Kidney tubule cell (primary cell): Measurements from ENCODE around the gene SPAG16.
"Not testable (repeated sequence)": the region's sequence is repeated elsewhere in the genome, so short reads cannot be mapped to it uniquely, and the experiment has no call there.

ENCODE experiments used
- DNase-seq: peaks from one replicate; pipeline ENCODE4 v3.0.0-alpha.2; 2018; ENCODE audit warnings: low spot score

Gene SPAG16

DNA sequence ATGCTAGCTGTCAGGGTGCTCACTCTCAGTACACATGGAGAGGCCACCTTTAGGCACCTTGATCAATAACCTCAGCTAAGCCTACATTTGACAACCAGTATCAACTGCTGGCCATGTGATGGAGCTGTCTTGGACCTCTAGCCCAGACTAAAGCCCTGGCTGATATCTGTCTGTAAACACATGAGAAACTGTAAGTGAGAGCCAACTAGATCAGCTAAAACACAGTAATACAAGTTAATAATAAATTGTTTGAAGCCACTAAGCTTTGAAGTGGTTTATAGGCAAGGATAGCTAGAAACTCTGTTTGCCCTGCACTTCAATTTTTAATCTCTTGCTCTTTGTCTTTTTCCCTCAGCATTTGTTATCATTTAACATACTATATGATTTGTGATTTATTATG, 407.1 kb downstream of the SPAG16 start:
- DNase-seq: no peak

DNA sequence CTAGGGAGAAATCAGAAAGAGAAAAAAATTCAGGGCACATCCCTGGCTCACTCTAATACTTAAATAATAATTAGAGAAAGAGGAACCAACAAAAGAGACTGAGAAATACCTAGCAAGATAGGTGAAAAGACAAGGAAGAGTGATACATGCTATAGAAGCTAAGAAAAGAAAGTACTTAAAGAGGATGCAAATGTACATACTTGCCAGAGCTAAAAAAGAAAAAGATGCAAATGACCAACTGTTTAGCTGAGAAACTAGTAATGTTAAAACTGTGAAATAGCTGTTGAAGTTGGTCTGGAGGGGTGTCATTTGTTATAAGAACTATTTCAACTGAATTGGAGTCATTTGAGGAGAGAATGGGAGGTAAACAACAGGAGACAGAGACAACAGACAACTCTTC, 412.2 kb downstream of the SPAG16 start:
- no peak for DNase-seq

DNA sequence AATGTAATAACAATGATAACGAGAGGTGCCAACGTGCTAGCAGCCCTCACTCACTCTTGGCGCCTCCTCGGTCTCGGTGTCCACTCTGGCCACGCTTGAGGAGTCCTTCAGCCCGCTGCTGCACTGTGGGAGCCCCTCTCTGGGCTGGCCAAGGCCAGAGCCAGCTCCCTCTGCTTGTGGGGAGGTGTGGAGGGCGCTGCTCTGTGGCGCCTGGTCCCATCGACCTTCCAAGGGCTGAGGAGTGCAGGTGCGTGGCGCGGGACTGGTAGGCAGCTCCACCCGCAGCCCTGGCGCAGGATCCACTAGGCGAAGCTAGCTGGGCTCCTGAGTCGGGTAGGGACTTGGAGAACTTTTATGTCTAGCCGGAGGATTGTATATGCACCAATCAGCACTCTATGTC, 417.1 kb downstream of the SPAG16 start:
- DNase-seq: not testable (repeated sequence)

DNA sequence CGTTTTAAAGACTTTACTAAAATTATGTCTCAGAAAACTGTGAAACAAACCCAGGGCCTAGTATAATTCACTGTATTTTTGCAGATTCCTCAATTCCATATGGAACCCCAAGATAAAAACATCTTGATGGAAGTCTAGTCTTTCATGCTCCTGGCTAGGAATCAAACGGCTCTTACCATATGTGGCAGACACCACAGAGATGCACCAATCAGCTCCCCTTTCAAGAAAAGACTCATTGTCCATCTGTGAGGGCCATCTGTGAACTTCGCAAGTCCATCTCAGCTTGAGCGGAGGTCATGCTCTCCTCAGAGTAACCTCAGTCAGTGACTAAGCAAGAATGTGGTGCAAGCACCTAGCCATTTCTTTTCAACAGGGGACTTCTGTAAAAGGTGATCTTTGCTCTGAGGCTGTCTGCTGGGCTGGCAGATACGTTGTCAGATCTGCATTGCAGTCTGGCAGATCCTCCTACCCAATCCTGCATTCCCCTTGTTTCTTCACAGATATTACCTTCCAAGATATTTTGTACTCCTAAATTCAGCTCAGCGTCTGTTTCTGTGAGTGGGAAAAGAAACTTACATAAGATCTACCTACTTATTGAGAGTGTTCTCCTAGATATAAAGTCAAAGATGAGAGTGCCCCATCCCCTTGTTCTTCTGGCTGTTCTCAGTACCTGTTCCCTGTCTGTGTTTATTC, 419.3 kb downstream of the SPAG16 start:
- no peak for DNase-seq

DNA sequence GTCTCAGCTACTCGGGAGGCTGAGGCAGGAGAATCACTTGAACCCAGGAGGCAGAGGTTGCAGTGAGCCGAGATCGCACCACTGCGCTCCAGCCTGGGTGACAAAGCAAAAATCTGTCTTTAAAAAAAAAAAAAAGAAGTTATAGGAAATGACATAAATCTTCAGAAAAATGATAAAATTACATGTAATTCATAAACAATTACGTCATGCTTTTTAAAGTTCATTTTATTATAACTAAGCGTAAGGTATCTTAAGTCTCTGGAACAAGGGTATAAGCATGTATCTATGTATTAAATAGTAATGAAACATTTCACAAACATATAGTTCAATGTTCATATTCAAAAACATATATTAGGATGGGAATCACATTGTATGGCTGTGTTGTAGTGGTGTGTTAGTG, 425.9 kb downstream of the SPAG16 start:
- no peak for DNase-seq

DNA sequence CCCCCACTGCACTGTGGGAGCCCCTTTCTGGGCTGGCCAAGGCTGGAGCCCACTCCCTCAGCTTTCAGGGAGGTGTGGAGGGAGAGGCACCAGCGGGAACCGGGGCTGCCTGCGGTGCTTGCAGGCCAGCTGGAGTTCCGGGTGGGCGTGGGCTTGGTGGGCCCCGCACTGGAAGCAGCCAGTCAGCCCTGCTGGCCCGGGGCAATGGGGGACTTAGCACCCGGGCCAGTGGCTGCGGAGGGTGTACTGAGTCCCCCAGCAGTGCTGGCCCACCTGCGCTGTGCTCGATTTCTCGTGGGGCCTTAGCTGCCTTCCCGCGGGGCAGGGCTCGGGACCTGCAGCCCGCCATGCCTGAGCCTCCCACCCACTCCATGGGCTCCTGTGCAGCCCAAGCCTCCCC, 434.1 kb downstream of the SPAG16 start:
- not testable (repeated sequence) for DNase-seq

DNA sequence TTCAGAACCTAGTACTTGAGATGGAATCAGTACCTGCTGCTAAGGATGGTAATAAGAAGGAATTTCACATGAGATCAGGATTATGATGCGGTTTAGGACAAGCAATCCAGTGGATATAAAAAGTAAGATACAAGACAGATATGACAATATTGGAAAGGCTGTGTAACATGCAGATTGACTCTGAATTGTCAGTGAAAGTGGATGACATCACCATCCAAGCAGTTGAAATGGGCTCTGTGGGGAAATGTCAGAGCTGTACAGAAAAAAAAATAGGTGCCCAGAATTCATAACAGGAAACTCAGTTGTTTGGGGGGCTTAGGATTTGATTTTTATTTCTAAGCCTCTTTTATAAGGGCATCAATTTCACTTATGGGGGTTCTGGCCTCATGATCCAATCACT, 438.3 kb downstream of the SPAG16 start:
- DNase-seq: no peak

DNA sequence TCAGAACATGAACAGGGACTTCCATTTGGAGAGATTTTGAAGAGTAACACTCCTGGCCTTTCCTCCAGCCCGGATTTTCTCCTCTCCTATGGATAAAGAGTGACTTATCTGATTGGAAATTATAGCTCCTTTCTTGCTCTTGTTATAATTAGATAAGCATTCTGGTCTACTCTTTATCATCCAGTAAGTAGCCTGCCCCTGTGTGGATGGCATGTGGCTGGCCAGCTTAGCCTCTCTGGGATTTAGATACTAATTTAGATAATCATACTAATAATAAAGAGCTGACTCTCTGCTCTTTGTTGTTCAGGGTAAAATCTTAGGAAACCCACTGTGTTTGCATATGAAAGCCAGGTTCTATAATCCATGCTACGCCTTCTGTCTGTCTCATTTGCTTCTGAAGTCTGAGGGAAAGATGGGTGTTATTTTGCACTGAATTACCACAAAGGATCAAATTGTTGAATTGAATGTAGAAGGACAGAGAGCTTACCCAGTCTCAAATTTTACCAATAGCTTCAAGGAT, 438.8 kb downstream of the SPAG16 start:
- no peak for DNase-seq

DNA sequence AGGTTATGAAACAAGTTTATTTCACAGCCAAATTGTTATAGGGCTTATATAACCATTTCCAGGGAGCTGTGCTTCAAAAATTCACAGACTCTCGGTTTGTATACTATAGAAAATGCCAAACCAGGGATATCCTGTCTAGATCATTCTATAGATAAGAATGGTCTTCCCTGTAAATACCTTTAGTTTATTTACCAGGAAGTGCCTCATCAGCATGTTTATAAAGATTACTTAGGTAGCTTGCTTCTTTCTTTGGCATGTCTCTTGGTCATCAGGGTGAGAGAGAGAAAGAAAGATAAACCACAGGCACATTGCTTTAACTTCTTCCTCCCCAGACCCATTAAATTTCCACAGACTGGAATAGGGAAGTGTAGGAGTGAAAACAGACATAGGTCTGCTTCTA, 439.4 kb downstream of the SPAG16 start:
- no peak for DNase-seq

DNA sequence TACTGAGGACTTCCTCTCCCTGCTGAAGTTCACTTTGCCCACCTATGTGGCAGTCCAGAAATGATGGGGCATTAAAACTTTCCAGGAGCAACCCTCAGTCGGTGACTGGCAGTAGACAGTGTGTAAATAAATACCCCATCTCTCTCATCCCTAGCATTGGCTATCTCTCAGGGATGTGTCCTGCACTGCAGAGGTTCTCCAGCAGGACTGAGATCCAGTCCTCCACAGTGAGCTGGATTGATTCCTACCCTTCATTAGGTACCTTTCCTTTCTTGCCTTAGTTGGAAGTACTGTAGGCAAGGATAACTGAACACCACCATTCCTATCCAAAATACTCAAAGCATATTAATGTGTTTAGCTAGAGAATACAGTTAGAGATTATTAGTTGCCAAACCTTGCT, 441.8 kb downstream of the SPAG16 start:
- DNase-seq: no peak

DNA sequence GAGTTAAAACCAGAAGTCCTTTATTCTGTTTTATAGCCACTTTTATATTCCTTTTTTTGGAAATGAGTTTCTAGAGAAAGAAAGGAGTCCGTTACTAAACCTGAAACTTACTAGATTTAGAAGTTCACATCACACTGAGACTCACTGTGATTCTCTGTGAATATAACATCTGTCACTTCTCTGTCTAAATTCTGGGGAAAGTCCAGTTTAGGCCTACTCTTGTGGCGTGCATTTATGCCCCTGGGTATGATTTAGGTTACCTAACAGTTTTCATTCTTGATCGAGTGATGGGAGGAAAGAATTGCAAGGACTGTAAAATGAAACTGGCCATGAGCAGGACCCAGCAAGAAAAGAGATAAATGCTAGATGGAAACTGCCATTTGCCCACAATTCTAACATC, 449.6 kb downstream of the SPAG16 start:
- no peak for DNase-seq

DNA sequence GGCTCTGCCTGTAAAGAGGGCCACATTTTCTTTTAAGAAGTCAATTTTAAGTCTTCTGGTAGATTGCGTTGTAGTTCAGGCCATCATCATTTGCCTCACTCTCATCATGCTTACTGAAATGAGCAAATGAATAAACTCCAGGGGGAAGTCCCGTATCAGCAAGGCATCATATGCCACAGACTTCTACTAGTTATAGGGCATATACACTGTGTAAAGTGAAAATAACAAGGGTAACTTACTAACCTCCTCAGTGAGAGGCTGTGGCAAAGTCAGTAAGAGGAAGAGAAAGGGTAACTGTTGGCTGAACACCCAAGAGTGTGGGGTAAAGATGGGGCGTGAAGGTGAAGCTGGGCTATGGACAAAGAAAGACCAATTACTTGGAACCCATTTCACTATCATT, 456.2 kb downstream of the SPAG16 start:
- no peak for DNase-seq

DNA sequence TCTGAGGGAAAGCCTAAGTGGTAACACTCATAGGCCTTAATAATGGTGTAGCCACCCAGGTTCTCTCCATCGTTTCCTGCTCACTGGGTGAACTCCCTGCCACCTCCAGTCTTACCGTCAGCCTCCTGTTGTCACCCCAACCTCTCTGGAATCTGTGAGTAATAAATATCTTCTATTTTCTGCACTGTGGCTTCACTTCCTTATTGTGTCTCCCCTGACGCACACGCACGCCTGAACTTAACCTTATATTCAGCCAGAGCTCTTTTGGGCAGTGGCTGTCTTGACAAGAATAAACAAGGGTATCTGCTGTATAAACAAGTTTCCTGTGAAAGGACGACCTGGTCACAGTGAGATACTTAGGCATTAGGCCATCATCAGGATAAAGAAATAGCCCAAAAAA, 467.2 kb downstream of the SPAG16 start:
- DNase-seq: no peak

DNA sequence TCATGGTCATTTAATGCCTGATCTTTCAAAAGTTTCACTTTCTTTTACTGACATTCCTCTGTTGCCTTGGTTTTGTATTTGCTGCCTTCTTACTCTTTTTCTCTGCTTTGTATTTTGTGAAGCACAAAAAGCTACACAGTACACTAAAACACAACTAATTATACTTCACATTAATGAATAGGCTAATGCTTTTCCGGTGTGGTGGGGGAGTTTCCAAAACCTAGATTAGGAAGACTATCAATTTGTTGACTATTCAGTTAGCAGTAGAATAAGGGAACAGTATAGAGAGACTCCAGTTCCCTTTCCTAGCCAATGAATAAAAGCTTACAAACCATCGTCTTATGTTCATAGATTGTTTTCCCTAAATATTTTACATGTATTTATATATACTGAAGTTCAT, 468.3 kb downstream of the SPAG16 start:
- no peak for DNase-seq

DNA sequence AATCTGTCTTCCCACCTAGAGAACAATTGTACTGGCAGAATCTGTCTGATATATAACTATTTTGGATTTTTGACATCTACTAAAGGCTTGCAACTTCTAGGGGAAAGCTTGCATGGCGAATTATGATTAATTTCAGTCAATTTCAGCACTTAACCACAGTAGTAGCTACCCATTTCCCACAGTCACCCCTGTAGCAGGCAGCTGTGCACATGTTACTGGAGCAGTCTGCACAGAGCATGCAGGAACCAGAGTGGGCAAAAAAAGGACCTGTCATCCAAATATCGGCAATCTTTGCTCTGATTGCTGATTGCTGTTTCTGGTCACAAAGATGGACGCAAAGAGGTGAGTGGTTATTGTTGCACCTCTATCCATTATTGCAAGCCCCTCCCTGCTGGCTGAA, 473.3 kb downstream of the SPAG16 start:
- DNase-seq: no peak

DNA sequence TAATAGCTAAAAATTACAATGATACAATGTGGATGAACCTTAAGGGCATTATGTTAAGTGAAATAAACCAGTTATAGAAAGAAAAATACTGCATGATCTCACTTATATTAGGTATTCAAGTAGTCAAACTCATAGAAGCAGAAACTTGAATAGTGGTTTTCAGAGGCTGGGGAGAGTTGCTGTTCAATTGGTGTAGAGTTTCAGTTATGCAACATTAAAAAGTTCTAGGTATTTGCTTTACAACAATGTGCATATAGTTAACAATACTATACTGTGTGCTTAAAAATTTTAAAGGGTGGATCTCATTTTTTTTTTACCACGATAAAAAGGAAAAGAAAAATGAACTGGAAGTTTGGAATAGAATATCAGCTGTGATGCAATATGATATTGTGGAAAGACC, 479.1 kb downstream of the SPAG16 start:
- DNase-seq: no peak

DNA sequence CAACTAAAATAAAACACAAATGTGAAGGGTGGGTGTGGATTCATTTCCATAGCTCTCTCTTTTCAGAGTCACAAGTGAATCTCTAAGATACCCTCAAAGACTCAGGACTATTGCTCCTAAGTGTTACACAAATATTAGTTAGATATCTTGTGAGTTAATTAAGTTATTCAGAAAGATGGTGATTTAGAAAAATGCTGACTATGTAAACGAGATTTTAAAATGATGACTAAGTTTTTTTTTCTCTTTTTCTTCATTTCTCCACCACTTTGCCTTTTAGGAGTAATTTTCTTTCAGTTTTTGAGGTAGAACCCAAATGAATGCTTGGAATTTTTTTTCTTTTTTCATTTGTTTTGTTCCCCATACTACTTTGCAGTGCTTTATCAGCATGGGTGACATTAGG, 479.7 kb downstream of the SPAG16 start:
- no peak for DNase-seq

DNA sequence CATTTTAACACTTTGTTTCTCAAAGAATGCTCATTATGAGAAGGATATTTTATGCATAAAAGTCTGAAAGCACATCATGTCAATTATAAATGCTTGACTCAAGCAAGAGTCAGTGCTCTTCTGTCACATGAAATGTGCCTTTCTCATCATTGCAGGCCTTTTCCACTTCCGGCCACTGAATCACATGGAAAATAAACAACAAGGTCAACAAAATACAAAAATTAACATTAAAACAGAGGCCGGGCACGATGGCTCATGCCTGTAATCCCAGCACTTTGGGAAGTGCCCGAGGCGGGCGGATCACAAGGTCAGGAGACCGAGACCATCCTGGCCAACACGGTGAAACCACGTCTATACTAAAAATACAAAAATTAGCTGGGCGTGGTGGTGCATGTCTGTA, 480.6 kb downstream of the SPAG16 start:
- DNase-seq: no peak

DNA sequence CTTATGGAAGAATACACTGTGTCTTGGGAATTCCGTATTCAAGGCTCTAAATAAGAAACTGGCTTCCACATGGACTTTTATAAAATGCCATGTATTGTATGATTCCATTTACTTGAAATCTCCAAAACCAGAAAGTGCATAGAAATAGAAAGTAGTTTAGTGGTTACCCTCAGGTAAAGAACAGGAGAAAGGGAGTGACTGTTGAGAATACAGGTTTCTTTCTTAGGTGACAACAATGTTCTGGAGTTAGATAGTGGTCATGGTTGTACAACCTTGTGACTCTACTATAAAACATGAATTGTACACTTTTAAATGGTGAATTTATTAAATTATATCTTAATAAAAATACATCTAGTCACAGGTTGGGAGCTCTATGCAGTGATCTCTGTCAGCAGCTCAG, 481.8 kb downstream of the SPAG16 start:
- DNase-seq: no peak

DNA sequence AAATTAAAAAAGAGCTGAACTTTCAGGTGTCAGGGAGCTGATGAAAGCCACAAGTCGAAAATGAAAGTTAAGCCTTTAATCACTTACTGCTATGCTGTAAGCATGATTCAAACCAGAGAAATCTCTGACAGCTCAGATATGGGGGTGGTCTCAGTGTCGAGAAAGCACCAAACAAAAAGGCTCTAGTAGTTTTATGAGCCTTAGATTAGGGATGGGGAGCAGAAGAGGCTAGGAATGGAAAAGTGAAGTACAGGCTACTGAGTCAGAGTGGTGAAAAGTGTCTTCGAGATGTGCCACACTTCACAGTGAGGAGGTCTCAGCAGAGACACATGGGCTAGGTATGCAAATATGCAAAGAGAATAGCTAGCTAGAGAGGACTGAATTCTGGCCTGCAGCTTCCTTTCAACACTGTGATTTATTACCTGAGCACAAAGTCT, 482.2 kb downstream of the SPAG16 start:
- DNase-seq: peak; percentile 11

DNA sequence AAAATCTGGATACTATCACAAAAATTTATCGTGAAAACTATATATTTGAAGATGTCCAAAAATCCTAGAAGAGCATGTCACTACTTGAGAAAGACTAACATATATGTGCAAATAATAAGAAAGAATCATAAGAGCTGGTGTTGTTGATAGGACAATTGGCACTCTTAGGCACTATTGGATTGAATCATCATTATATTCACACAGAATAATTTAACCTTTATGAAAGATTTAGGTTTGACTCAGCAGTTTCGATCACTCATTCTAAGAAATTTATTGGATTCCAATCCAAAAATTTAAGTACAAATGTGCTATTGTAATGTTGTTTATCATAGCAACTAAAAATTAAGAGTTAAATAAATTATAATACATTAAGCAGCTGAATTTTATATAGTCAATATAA, 503.6 kb downstream of the SPAG16 start:
- DNase-seq: no peak

DNA sequence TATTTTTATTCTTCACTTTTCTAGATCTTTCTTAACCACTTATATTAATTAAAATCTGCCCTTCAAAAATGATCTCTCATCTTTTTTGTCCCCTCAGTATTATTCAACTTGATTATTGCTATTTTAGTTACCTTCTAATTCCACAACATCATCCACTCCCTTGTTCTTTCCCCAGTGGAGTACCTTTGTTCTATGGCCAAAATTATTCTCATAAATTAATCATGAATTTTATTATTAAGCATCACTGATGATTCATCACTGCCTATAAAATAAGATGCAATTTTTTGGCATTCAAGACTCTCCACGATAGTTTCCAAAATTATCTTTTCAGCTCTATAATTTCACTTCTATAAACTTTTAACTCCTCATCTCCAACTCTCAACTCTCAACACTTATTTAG, 505.7 kb downstream of the SPAG16 start:
- no peak for DNase-seq

DNA sequence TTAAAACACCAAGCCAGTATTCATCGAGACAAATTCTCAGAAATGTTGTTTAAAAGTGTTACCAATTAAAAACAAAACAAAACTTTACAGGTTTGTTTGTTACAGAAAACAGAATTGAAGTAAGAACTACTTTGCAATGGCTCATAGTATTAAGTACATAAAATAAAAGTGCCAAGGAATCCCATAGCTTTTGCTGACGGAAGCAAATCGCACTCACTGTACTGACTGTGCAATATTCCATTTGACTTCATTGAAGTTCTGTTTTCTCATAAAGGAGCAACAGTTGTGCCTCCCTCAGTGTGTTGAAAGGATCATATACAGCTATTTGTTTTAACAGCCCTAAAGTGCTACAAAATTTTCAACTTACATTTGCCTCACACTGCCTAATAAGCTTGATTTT, 507.8 kb downstream of the SPAG16 start:
- no peak for DNase-seq

DNA sequence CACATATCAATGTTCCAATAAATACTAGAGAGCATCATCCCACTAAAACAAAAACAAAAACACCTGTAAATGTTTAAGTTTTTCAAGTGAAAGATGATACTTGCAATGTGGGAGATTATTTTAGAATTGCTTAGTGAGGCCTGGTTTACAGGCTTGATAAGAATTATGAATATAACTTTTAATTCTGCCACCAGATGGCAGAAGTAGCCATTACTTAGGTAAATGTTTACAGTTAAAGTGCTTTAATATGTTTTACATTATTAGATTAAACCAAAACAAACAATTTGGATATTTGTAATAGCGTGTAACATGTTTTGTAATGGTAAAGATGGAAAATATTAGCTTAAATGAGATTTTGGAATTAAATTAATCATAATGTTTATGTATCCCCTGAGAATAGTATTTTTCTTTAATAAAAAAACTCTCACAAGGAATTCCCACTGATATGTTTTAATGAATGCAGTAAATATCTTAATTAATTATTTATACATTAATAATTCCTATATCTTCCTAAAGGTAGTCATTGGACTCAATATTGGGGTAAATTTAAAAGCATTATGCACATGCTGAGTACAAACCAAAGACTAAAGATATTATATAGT, 522.0 kb downstream of the SPAG16 start:
- peak; percentile 27 for DNase-seq
